Fibroblast of lung (primary cell): Measurements from ENCODE around the gene PTPN5. TPM values are rescaled to one million over a fixed set of nuclear protein-coding genes. Genes with fewer than 3 reads are reported as not detected.
"Not testable (repeated sequence)": the region's sequence is repeated elsewhere in the genome, so short reads cannot be mapped to it uniquely, and the experiment has no call there.

Experiments used
- DNase-seq, 2 donors: peaks; one replicate each; pipeline versions ENCODE4 v3.0.0 to v3.0.0-alpha.2; 2010; ENCODE audit warnings: low read depth in 2 of 2
- H2AFZ ChIP-seq: 2 replicates; pipeline ENCODE4 v1.5.1; 2012; ENCODE audit warnings: low read length, control low read depth, inconsistent platforms
- H3K27ac ChIP-seq: 2 replicates; pipeline ENCODE4 v1.5.1; 2011; ENCODE audit warnings: low read length, control low read depth; ENCODE audit not compliant: insufficient read depth
- H3K27me3 ChIP-seq: 2 replicates; pipeline ENCODE4 v1.5.1; 2011; ENCODE audit warnings: mild to moderate bottlenecking, low read length; ENCODE audit not compliant: control insufficient read depth, insufficient read depth
- H3K36me3 ChIP-seq: 2 replicates; pipeline ENCODE4 v1.5.1; 2011; ENCODE audit warnings: low read length; ENCODE audit not compliant: control insufficient read depth, insufficient read depth
- H3K4me1 ChIP-seq: 2 replicates; pipeline ENCODE4 v1.5.1; 2011; ENCODE audit warnings: low read length; ENCODE audit not compliant: control insufficient read depth, insufficient read depth; ENCODE audit errors: extremely low read depth
- H3K4me2 ChIP-seq: 2 replicates; pipeline ENCODE4 v1.5.1; 2011; ENCODE audit warnings: low read length, control low read depth; ENCODE audit not compliant: insufficient read depth; ENCODE audit errors: extremely low read depth
- H3K4me3 ChIP-seq, 4 experiments: fragments of 200-600 bp in 1 of 4; sonication (generic) in 1 of 4; replicated peaks in 1 of 4; 2 replicates each; pipeline ENCODE4 v1.5.1; 2011 to 2016; ENCODE audit warnings: low read length in 4 of 4, low read depth in 3 of 4, mild to moderate bottlenecking in 3 of 4, control low read depth in 2 of 4, inconsistent platforms in 1 of 4, mixed read lengths in 1 of 4; ENCODE audit not compliant: insufficient read depth in 1 of 4; ENCODE audit errors: control extremely low read depth in 1 of 4
- H3K79me2 ChIP-seq: 2 replicates; pipeline ENCODE4 v1.5.1; 2012; ENCODE audit warnings: mild to moderate bottlenecking, low read length, inconsistent platforms; ENCODE audit not compliant: control insufficient read depth, insufficient read depth
- H3K9ac ChIP-seq: 2 replicates; pipeline ENCODE4 v1.5.1; 2011; ENCODE audit warnings: mild to moderate bottlenecking, low read length, control low read depth; ENCODE audit not compliant: insufficient read depth
- H3K9me3 ChIP-seq: 2 replicates; pipeline ENCODE4 v1.5.1; 2012; ENCODE audit warnings: low read depth, low read length; ENCODE audit not compliant: control insufficient read depth, insufficient read depth
- H4K20me1 ChIP-seq: 2 replicates; pipeline ENCODE4 v1.5.1; 2011; ENCODE audit warnings: low read length; ENCODE audit not compliant: control insufficient read depth, insufficient read depth; ENCODE audit errors: extremely low read depth
- CTCF ChIP-seq, 2 donors: IDR thresholded peaks in 1 of 2; conservative IDR thresholded peaks in 1 of 2; 1 replicate in 1 of 2; 2 replicates in 1 of 2; pipeline ENCODE4 v1.5.1; 2011 to 2012; ENCODE audit warnings: low read length in 2 of 2, control low read depth in 1 of 2, inconsistent platforms in 1 of 2, low read depth in 1 of 2, mild to moderate bottlenecking in 1 of 2
- EZH2 ChIP-seq: IDR thresholded peaks from 2 replicates; pipeline ENCODE4 v1.5.1; 2012; ENCODE audit warnings: low read length, control low read depth, mild to moderate bottlenecking; ENCODE audit errors: missing control alignments
- polyA plus RNA-seq, 2 donors: library from polyadenylated mRNA; depleted of rRNA in 1 of 2; stranded (reverse) in 1 of 2; unstranded in 1 of 2; fragments of >200 nt; gene quantifications; 2 replicates each; pipeline ENCODE4 v1.2.1, GENCODE V29; 2011 to 2012; ENCODE audit warnings: missing spikeins in 1 of 2
- total RNA-seq: library from RNA; depleted of rRNA; stranded (reverse); fragments of >200 nt; gene quantifications from 2 replicates; pipeline ENCODE4 v1.2.1, GENCODE V29; 2014

The PTPN5 gene
- total and polyA plus RNA-seq, 2 donors (not counting 1 experiment from before 2014, with no cell fraction given), result not detected

DNA sequence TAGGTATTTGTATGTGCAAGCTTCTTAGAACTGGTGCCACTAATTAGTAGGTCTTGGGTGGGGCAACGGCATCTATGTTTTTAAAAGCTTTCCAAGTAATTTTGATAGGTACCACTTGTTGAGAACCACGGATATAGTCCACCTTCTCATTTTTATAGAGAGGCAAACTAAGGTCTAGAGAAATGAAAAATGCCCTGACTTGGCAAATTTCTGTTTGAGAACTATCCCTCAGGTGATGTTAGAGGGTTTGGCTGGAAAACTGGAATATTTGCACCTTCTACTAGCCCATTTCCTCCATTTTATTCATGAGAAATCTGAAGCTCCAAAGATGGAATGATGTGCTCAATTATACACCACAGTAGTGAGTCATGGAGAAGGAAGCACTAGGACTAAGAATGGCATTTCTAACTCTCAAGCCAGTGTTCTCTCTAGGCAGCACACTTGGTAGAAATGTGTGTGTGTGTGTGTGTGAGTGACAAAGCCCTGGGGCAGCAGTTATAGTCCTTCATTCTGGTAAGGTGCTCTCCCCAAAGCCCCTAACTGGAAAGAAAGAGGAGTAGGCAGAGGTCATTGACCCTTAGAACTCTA, 94.9 kb downstream of the PTPN5 start:
- no peaks in the 10 kb centered on the region for H3K9me3 ChIP-seq
- TF ChIP-seq EZH2, result no peak
- TF ChIP-seq CTCF (conservative IDR thresholded peaks at IDR 0.05 in 1 of 2, IDR thresholded peaks at IDR 0.05 in 1 of 2; ENCODE audit: low read depth in 1 of 2, low read length in 2 of 2), result no peak
- no peak overlapping the region for H3K9ac ChIP-seq
- peak in 1 of 2 donors; percentile 46 for DNase-seq
- H3K36me3 ChIP-seq, result no peaks in the 10 kb centered on the region
- H3K27ac ChIP-seq, result no peak overlapping the region
- H3K4me3 ChIP-seq, result no peak overlapping the region
- no peak overlapping the region for H3K4me2 ChIP-seq
- H3K4me1 ChIP-seq, result no peaks in the 10 kb centered on the region
- H3K79me2 ChIP-seq, result no peaks in the 10 kb centered on the region
- no peaks in the 10 kb centered on the region for H4K20me1 ChIP-seq
- peaks cover 8% of the 10 kb centered on the region for H3K27me3 ChIP-seq
- H2AFZ ChIP-seq, result no peak overlapping the region

GRCh38 chr11:18692941-18693760, 98.4 kb downstream of the PTPN5 start:
- no peak overlapping the region for H3K4me2 ChIP-seq
- no peaks in the 10 kb centered on the region for H4K20me1 ChIP-seq
- DNase-seq, result no peak
- H2AFZ ChIP-seq, result no peak overlapping the region
- TF ChIP-seq CTCF (conservative IDR thresholded peaks at IDR 0.05 in 1 of 2, IDR thresholded peaks at IDR 0.05 in 1 of 2; ENCODE audit: low read depth in 1 of 2, low read length in 2 of 2), result no peak
- no peaks in the 10 kb centered on the region for H3K36me3 ChIP-seq
- H3K27ac ChIP-seq, result no peak overlapping the region
- no peaks in the 10 kb centered on the region for H3K9me3 ChIP-seq
- H3K79me2 ChIP-seq, result no peaks in the 10 kb centered on the region
- no peak overlapping the region for H3K9ac ChIP-seq
- no peak overlapping the region for H3K4me3 ChIP-seq
- no peaks in the 10 kb centered on the region for H3K4me1 ChIP-seq
- no peaks in the 10 kb centered on the region for H3K27me3 ChIP-seq

DNA sequence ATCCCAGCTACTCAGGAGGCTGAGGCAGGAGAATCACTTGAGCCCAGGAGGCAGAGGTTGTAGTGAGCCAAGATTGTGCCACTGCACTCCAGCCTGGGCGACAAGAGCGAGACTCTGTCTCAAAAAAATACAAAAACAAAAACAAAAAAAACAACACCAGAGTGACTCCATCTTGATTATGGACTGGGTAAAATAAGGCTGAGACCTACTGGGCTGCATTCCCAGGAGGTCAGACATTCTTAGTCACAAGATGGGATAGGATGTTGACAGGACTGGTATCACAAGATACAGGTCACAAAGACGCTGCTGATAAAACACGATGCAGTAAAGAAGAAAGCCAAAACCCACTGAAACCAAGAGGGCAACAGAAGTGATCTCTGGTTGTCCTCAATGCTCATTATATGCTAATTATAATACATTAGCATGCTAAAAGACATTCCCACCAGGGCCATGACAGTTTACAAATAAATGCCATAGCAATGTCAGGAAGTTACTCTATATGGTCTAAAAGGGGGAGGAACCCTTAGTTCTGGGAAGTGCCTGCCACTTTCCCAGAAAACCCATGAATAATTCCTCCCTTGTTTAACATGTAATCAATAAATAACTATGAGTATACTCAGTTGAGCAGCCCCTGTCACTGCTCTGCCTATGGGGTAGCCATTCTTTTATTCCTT, 100.0 kb downstream of the PTPN5 start:
- not testable (repeated sequence) for H3K4me3 ChIP-seq, H4K20me1 ChIP-seq, H3K27ac ChIP-seq, H3K9me3 ChIP-seq, DNase-seq, H3K36me3 ChIP-seq, H3K79me2 ChIP-seq, H3K4me1 ChIP-seq, H3K27me3 ChIP-seq, H3K9ac ChIP-seq, H3K4me2 ChIP-seq, H2AFZ ChIP-seq
